Measurements from ENCODE around the gene HADH. TPM values are rescaled to one million over a fixed set of nuclear protein-coding genes. Genes with fewer than 3 reads are reported as not detected.
A peak's percentile ranks its signal among the peaks of the same experiment; 100 is the strongest.

The HADH gene
- total RNA-seq, 1 experiment from 2014 or later, result 26.2 TPM

DNA sequence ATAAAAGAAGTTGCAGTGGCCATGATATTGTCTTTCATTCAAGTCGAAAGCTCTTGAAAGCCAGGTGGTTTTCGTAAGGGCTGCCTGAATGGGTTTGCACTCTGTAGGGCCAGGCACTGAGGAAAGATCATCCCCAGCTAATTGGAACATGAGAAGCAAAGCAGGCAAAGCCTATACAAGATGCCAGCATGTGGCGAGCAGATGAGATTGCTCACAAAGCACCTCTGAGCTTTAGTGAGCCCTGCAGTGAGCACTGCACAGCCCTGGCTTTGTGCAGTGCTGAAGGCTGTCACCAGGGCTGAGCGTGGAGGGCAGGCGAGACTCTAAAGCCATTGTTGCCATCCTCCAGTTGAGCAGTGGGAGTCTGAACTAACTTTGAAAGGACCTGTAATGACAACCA, 53.8 kb downstream of the HADH start:
- Mint-ChIP-seq H3K27me3 (ENCODE audit: insufficient read depth, unreplicated experiment) (no peaks in the 10 kb centered on the region), H3K36me3 (ENCODE audit: insufficient read depth, unreplicated experiment) (peaks cover 4% of the 10 kb centered on the region), H3K9me3 (ENCODE audit: unreplicated experiment) (no peaks in the 10 kb centered on the region), H3K27ac (ENCODE audit: low read depth, unreplicated experiment) (no peak overlapping the region), H3K4me1 (ENCODE audit: insufficient read depth, unreplicated experiment) (peaks cover 30% of the 10 kb centered on the region), H3K4me3 (ENCODE audit: unreplicated experiment) (no peak overlapping the region)
- DNase-seq (ENCODE audit: unreplicated experiment), result no peak
- TF ChIP-seq, protein P1, sequence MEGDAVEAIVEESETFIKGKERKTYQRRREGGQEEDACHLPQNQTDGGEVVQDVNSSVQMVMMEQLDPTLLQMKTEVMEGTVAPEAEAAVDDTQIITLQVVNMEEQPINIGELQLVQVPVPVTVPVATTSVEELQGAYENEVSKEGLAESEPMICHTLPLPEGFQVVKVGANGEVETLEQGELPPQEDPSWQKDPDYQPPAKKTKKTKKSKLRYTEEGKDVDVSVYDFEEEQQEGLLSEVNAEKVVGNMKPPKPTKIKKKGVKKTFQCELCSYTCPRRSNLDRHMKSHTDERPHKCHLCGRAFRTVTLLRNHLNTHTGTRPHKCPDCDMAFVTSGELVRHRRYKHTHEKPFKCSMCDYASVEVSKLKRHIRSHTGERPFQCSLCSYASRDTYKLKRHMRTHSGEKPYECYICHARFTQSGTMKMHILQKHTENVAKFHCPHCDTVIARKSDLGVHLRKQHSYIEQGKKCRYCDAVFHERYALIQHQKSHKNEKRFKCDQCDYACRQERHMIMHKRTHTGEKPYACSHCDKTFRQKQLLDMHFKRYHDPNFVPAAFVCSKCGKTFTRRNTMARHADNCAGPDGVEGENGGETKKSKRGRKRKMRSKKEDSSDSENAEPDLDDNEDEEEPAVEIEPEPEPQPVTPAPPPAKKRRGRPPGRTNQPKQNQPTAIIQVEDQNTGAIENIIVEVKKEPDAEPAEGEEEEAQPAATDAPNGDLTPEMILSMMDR (IDR thresholded peaks at IDR 0.05; ENCODE audit: unreplicated experiment), result no peak
- BruUV-seq (replicated peaks), result no TSS peak
- intact Hi-C loops (cut with micrococcal nuclease), result no loop called here
- ChIA-PET POLR2A (interaction anchor here (0.7 to 1.3 kb wide), 2 partner anchors 13 to 577 kb away, joined by 3 to 6 read pairs; partner anchors contain the start of gene RPL34), CTCF (interaction anchor here (0.5 to 1.9 kb wide), 11 partner anchors 11 to 529 kb away, joined by 3 to 7 read pairs (median 4); partner anchors contain the start of gene LEF1)

DNA sequence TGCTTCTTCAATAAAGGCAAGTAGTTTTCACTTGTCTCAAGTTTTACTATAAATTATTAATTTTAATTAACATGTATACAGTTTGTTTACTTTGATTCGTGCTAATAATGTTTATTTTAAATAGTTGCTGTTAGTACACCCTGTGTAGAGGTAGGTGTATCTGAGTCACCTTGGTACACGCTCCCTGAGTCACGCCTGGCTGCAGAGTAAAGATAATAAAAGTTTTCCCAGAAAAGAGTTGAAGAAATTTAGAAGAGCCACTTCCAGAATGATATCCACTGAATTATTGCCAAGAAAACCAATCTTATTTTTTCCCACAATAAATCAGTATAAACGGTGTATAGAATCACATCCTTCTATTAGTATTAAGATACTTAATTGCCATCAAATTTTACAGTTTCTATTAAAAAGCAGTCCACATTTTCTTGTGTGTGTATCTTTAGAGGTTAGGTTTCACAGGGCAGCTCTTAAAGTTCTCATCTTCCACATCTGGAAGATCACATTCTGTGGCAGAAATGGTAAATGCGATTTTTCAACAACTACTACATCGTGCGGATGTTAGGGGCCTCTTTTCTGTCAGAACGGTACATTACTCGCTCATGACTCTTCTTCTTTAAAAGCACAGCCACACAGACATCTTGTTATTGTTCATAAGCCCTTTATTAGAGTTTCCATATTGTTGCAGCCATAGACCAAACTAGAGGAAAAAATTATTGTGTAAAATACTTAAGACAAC, 55.4 kb downstream of the HADH start:
- intact Hi-C loops (cut with micrococcal nuclease), result no loop called here
- peaks cover 4% of the 10 kb centered on the region for H3K36me3 Mint-ChIP-seq (ENCODE audit: insufficient read depth, unreplicated experiment)
- no peaks in the 10 kb centered on the region for H3K27me3 Mint-ChIP-seq (ENCODE audit: insufficient read depth, unreplicated experiment)
- BruUV-seq (replicated peaks), result no TSS peak
- peak overlapping the region; percentile 55 for H3K27ac Mint-ChIP-seq (ENCODE audit: low read depth, unreplicated experiment)
- no peaks in the 10 kb centered on the region for H3K9me3 Mint-ChIP-seq (ENCODE audit: unreplicated experiment)
- CTCF ChIA-PET, result interaction anchor here (0.6 to 3.7 kb wide), 7 partner anchors 10 to 527 kb away, joined by 3 to 15 read pairs (median 4); no protein-coding TSS in a partner anchor
- POLR2A ChIA-PET, result interaction anchor here (0.6 to 0.7 kb wide), 3 partner anchors 14 to 740 kb away, joined by 3 read pairs; no protein-coding TSS in a partner anchor
- H3K4me3 Mint-ChIP-seq (ENCODE audit: unreplicated experiment), result peak overlapping the region; percentile 30
- DNase-seq (ENCODE audit: unreplicated experiment), result peak; percentile 64
- peaks cover 30% of the 10 kb centered on the region for H3K4me1 Mint-ChIP-seq (ENCODE audit: insufficient read depth, unreplicated experiment)
- TF ChIP-seq, protein P1 (IDR thresholded peaks at IDR 0.05; ENCODE audit: unreplicated experiment), result no peak

DNA sequence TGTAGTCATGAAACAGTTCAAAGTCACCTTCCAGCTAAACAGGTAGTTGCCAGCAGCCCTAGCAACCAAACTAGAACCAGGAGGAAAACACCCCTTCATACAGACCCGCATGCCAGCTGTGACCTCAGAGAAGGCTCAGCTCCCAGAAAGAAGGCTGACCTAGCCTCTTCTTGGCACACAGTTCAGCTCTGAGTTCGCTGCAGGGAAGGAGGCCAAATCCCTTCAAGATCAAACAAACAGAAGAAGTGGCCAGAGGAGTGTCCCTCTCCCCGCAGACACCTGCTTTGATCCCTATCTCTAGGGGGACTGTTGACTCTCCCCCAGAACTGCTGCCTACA, 56.0 kb downstream of the HADH start:
- ChIA-PET POLR2A (interaction anchor here (0.6 to 0.7 kb wide), 3 partner anchors 13 to 740 kb away, joined by 3 read pairs; no protein-coding TSS in a partner anchor), CTCF (interaction anchor here (0.6 to 3.7 kb wide), 9 partner anchors 10 to 1671 kb away, joined by 3 to 15 read pairs (median 4); no protein-coding TSS in a partner anchor)
- Mint-ChIP-seq H3K27ac (ENCODE audit: low read depth, unreplicated experiment) (peak overlapping the region; percentile 55), H3K27me3 (ENCODE audit: insufficient read depth, unreplicated experiment) (no peaks in the 10 kb centered on the region), H3K4me3 (ENCODE audit: unreplicated experiment) (no peak overlapping the region), H3K36me3 (ENCODE audit: insufficient read depth, unreplicated experiment) (peaks cover 4% of the 10 kb centered on the region), H3K4me1 (ENCODE audit: insufficient read depth, unreplicated experiment) (peaks cover 30% of the 10 kb centered on the region), H3K9me3 (ENCODE audit: unreplicated experiment) (no peaks in the 10 kb centered on the region)
- TF ChIP-seq, protein P1 (IDR thresholded peaks at IDR 0.05; ENCODE audit: unreplicated experiment), result no peak
- peak; percentile 78 for DNase-seq (ENCODE audit: unreplicated experiment)
- BruUV-seq (replicated peaks), result no TSS peak
- intact Hi-C loops (cut with micrococcal nuclease), result no loop called here

DNA sequence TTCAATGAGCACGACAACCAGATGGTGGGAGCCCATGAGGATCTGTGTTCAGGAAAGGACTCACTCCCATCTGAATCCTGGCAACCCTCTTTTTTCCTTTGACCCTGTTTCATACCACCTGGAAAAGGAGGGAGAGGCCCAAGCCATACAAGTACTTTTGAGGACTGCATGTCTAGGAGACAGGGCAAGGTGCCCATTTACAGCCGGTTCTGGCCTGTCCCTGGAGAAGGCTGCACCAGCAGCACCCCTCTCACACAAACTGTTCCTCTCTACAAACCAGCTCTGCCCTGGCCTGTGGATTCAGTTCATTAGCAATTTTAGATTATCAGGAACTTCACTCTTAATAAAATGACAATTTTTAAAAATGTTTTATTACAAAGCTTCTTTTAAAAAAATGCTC, 57.5 kb downstream of the HADH start:
- no peak overlapping the region for H3K27ac Mint-ChIP-seq (ENCODE audit: low read depth, unreplicated experiment)
- ChIA-PET POLR2A (interaction anchor here (1.0 to 1.5 kb wide), 2 partner anchors 12 to 28 kb away, joined by 3 to 6 read pairs; no protein-coding TSS in a partner anchor), CTCF (interaction anchor here (2.0 to 3.7 kb wide), 2 partner anchors 8 to 525 kb away, joined by 7 to 15 read pairs; no protein-coding TSS in a partner anchor)
- no peaks in the 10 kb centered on the region for H3K9me3 Mint-ChIP-seq (ENCODE audit: unreplicated experiment)
- TF ChIP-seq, protein P1 (IDR thresholded peaks at IDR 0.05; ENCODE audit: unreplicated experiment), result no peak
- no peak for DNase-seq (ENCODE audit: unreplicated experiment)
- intact Hi-C loops (cut with micrococcal nuclease), result no loop called here
- H3K36me3 Mint-ChIP-seq (ENCODE audit: insufficient read depth, unreplicated experiment), result peaks cover 4% of the 10 kb centered on the region
- peaks cover 30% of the 10 kb centered on the region for H3K4me1 Mint-ChIP-seq (ENCODE audit: insufficient read depth, unreplicated experiment)
- H3K27me3 Mint-ChIP-seq (ENCODE audit: insufficient read depth, unreplicated experiment), result no peaks in the 10 kb centered on the region
- no peak overlapping the region for H3K4me3 Mint-ChIP-seq (ENCODE audit: unreplicated experiment)
- no TSS peak for BruUV-seq (replicated peaks)

Data from MCF 10A (cell line).